ENCODE results near the gene PAGE4. TPM values are rescaled to one million over a fixed set of nuclear protein-coding genes. Genes with fewer than 3 reads are reported as not detected.

The PAGE4 gene
- polyA plus RNA-seq, 3 donors = not detected

- H4K20me1 ChIP-seq (ENCODE audit: insufficient read depth, low read length) = no peaks in the 10 kb centered on the region
- WGBS (ENCODE audit: insufficient coverage) = no CpG with 5 or more reads among the region's 2 CpGs
- no peaks in the 10 kb centered on the region for H3K79me2 ChIP-seq (ENCODE audit: insufficient read depth, low read length)
- no peaks in the 10 kb centered on the region for H3K27me3 ChIP-seq (ENCODE audit: control insufficient read depth in 2 of 2, insufficient read depth in 2 of 2, low read length in 2 of 2)
- peaks cover 0 to 7% (median 3%) of the 10 kb centered on the region in 7 donors for H3K9me3 Mint-ChIP-seq
- H3K27me3 Mint-ChIP-seq (ENCODE audit: low read depth in 3 of 3) = peaks cover 0 to 2% (median 1%) of the 10 kb centered on the region in 3 donors
- no peaks in the 10 kb centered on the region for H3K36me3 ChIP-seq (replicated peaks in 1 of 2; ENCODE audit: control insufficient read depth in 1 of 2, insufficient read depth in 2 of 2, low read length in 2 of 2)
- no peak overlapping the region for H3K27ac Mint-ChIP-seq
- no peak overlapping the region for H2AFZ ChIP-seq (ENCODE audit: insufficient read depth, low read depth, low read length, poor library complexity, severe bottlenecking)
- H3K9ac ChIP-seq (ENCODE audit: insufficient read depth, low read length, poor library complexity, severe bottlenecking) = no peak overlapping the region
- no peak for DNase-seq
- no peaks in the 10 kb centered on the region for H3K36me3 Mint-ChIP-seq
- intact Hi-C loops (cut with micrococcal nuclease) = no loop called here
- no peaks in the 10 kb centered on the region for H3K4me1 Mint-ChIP-seq
- H3K9me3 ChIP-seq (replicated peaks in 1 of 2; ENCODE audit: control insufficient read depth in 1 of 2, insufficient read depth in 1 of 2, low read length in 2 of 2) = no peaks in the 10 kb centered on the region
- no peak overlapping the region for H3K4me3 ChIP-seq (replicated peaks in 1 of 3; ENCODE audit: low read depth in 2 of 3, low read length in 3 of 3)
- TF ChIP-seq CTCF (IDR thresholded peaks at IDR 0.05) = no peak
- no peak overlapping the region for H3K4me3 Mint-ChIP-seq
- H3K4me2 ChIP-seq (replicated peaks; ENCODE audit: extremely low read depth, low read length, poor library complexity, severe bottlenecking) = no peak overlapping the region
- no peak overlapping the region for H3K27ac ChIP-seq (ENCODE audit: low read depth in 1 of 2, low read length in 2 of 2)
- H3K4me1 ChIP-seq (ENCODE audit: control insufficient read depth in 1 of 2, insufficient read depth in 2 of 2, low read length in 2 of 2) = no peaks in the 10 kb centered on the region
These were observed 29.2 kb downstream of the PAGE4 start for GRCh38 chrX:49858341-49858740.

- Histone ChIP-seq H3K27ac (ENCODE audit: low read depth in 1 of 2, low read length in 2 of 2) (no peak overlapping the region), H2AFZ (ENCODE audit: insufficient read depth, low read depth, low read length, poor library complexity, severe bottlenecking) (no peak overlapping the region), H3K9ac (ENCODE audit: insufficient read depth, low read length, poor library complexity, severe bottlenecking) (no peak overlapping the region), H3K4me1 (ENCODE audit: control insufficient read depth in 1 of 2, insufficient read depth in 2 of 2, low read length in 2 of 2) (no peaks in the 10 kb centered on the region), H3K4me3 (replicated peaks in 1 of 3; ENCODE audit: low read depth in 2 of 3, low read length in 3 of 3) (no peak overlapping the region), H3K27me3 (ENCODE audit: control insufficient read depth in 2 of 2, insufficient read depth in 2 of 2, low read length in 2 of 2) (no peaks in the 10 kb centered on the region), H4K20me1 (ENCODE audit: insufficient read depth, low read length) (no peaks in the 10 kb centered on the region), H3K79me2 (ENCODE audit: insufficient read depth, low read length) (no peaks in the 10 kb centered on the region), H3K36me3 (replicated peaks in 1 of 2; ENCODE audit: control insufficient read depth in 1 of 2, insufficient read depth in 2 of 2, low read length in 2 of 2) (no peaks in the 10 kb centered on the region), H3K9me3 (replicated peaks in 1 of 2; ENCODE audit: control insufficient read depth in 1 of 2, insufficient read depth in 1 of 2, low read length in 2 of 2) (no peaks in the 10 kb centered on the region), H3K4me2 (replicated peaks; ENCODE audit: extremely low read depth, low read length, poor library complexity, severe bottlenecking) (no peak overlapping the region)
- intact Hi-C loops (cut with micrococcal nuclease) = no loop called here
- Mint-ChIP-seq H3K9me3 (peaks cover 0 to 7% (median 3%) of the 10 kb centered on the region in 7 donors), H3K36me3 (no peaks in the 10 kb centered on the region), H3K27me3 (ENCODE audit: low read depth in 3 of 3) (peaks cover 0 to 2% (median 1%) of the 10 kb centered on the region in 3 donors), H3K27ac (no peak overlapping the region), H3K4me1 (no peaks in the 10 kb centered on the region), H3K4me3 (no peak overlapping the region)
- TF ChIP-seq CTCF (IDR thresholded peaks at IDR 0.05) = no peak
- DNase-seq = no peak
- no CpG with 5 or more reads among the region's 1 CpG for WGBS (ENCODE audit: insufficient coverage)
These were observed 30.4 kb downstream of the PAGE4 start for GRCh38 chrX:49859491-49859890.
